GM12865 (cell line): Measurements from ENCODE around the gene PRRG1.
"Not testable (repeated sequence)": the region's sequence is repeated elsewhere in the genome, so short reads cannot be mapped to it uniquely, and the experiment has no call there.

Experiments used
- DNase-seq: peaks from one replicate; pipeline ENCODE4 v3.0.0; 2010; ENCODE audit warnings: low read depth
- H3K4me3 ChIP-seq: 2 replicates; pipeline ENCODE4 v1.5.1; 2011; ENCODE audit warnings: mild to moderate bottlenecking, low read depth, low read length, control low read depth
- CTCF ChIP-seq: IDR thresholded peaks from 2 replicates; pipeline ENCODE4 v1.5.1; 2011; ENCODE audit warnings: low read length, control low read depth, low read depth, inconsistent platforms; ENCODE audit not compliant: insufficient read depth; ENCODE audit errors: missing control alignments

PRRG1 gene

GRCh38 chrX:37455381-37455780 lies 106.2 kb downstream of the PRRG1 start:
- no peak for TF ChIP-seq CTCF
- H3K4me3 ChIP-seq: no peak overlapping the region
- no peak for DNase-seq

GRCh38 chrX:37460285-37460684 lies 111.1 kb downstream of the PRRG1 start:
- DNase-seq: not testable (repeated sequence)

GRCh38 chrX:37462346-37462745 lies 113.2 kb downstream of the PRRG1 start:
- no peak overlapping the region for H3K4me3 ChIP-seq
- no peak for DNase-seq
- TF ChIP-seq CTCF: no peak

More at GRCh38 chrX:37460285-37460684, 111.1 kb downstream of the PRRG1 start:
- H3K4me3 ChIP-seq: not testable (repeated sequence)

- DNase-seq: no peak
- TF ChIP-seq CTCF: no peak
- H3K4me3 ChIP-seq: no peak overlapping the region
Observed at GRCh38 chrX:37468124-37468739, 119.1 kb downstream of the PRRG1 start.

- no peak for DNase-seq
- no peak overlapping the region for H3K4me3 ChIP-seq
- TF ChIP-seq CTCF: no peak
Observed at GRCh38 chrX:37470711-37471110, 121.5 kb downstream of the PRRG1 start.

- H3K4me3 ChIP-seq: no peak overlapping the region
- no peak for TF ChIP-seq CTCF
- DNase-seq: no peak
Observed at GRCh38 chrX:37472836-37473235, 123.7 kb downstream of the PRRG1 start.

GRCh38 chrX:37474478-37474877 lies 125.3 kb downstream of the PRRG1 start:
- DNase-seq: no peak
- no peak overlapping the region for H3K4me3 ChIP-seq
- TF ChIP-seq CTCF: no peak
